ENCODE results near the gene PGF.
A peak's percentile ranks its signal among the peaks of the same experiment; 100 is the strongest.
"Not testable (repeated sequence)": the region's sequence is repeated elsewhere in the genome, so short reads cannot be mapped to it uniquely, and the experiment has no call there.

The PGF gene

GRCh38 chr14:74938531-74939495, 16.6 kb downstream of the PGF start:
- no peak for DNase-seq

DNA sequence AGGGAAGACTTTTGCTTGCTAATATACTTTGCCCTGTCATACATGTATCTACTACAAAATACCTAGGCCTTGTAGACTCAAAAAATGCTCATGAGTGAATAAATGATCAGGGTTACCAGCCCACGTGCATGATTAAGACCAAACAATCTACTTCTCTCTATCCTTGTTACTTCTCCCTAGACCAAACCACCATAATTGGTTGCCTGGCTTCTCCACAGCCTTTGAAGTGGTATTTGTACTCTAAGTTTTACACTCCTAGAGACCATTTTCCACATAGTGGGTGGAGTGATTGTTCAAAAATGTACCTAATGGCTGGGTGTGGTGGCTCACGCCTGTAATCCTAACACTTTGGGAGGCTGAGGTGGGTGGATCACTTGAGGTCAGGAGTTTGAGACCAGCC, 18.2 kb downstream of the PGF start:
- DNase-seq: no peak

GRCh38 chr14:74936731-74937130, 18.7 kb downstream of the PGF start:
- no peak for DNase-seq

DNA sequence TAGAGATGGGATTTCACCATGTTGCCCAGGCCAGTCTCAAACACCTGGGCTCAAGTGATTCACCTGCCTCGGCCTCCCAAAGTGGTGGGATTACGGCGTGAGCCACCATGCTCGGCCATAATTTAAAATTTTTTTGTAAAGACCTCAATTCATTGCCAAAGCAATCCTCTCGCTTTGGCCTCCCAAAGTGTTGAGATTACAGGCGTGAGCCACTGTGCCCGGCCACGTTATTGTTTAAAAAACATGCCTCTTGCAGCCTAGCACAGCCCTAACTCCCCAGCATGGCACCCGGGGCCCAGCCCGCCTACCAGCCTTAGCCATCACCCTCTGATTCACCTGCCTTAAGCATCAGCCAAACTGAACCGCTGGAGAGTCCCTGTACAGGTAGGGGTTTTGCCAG, 19.2 kb downstream of the PGF start:
- no peak for DNase-seq

GRCh38 chr14:74935360-74935680, 20.1 kb downstream of the PGF start:
- no peak for DNase-seq

DNA sequence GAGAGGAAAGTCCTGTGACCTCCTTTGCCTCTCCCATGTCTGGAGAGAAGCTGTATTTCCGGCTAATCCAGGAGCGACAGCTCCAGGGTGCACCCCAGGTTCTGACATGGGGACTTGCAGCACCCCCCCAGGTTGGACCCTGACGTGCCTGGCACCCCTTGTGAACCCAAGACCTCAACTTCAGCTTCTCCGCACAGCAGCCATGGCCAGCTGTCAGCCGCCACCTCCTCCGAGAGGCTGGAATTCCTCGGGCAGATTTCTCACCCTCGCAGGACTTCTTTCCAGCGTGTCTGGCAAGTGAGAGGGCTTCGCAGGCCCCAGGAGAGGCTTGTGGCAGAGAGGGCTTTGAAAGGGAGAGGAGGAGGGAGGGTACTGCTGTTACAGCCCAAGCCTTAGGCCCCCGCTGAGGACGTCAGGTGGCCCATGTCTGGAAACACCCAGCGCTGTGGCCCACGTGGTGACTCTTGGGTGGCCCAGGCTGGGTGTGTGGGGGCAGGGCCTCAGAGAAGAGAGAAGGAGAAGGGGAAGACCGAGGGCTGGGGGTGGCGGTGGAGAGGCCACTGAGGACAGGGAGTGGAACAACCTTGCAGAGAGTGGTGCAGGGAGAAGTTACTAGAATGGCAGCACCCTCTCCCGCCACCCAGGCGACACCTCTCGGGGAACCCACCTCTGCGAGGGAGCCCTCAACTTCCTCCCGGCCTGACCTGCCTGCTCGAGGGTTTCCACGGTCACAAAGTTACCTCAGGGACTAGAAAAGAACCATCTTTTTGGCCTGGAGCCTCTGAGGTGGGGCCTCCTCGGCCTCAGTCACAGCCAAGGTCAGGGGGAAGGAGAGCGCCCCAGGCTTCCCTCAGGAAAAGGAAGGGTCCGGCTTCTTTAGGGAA, 20.7 kb downstream of the PGF start:
- DNase-seq: no peak

GRCh38 chr14:74934041-74934440, 21.4 kb downstream of the PGF start:
- DNase-seq: no peak

DNA sequence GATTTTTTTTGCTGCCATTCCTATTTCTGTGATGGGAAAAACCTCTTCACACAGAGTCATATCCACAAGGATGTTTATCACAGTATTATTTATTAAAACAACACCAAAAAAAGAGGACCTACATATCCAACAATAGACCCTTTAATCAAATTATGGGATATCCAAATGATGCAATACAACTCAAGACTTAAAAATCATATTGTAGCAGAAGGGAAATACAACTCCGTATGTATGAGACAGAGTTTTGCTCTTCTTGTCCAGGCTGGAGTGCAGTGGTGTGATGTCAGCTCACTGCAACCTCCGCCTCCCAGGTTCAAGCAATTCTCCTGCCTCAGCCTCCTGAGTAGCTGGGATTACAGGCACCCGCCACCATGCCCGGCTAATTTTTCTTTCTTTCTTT, 22.5 kb downstream of the PGF start:
- not testable (repeated sequence) for DNase-seq

- DNase-seq: no peak
These were observed 22.9 kb downstream of the PGF start for GRCh38 chr14:74932401-74932901.

- DNase-seq: not testable (repeated sequence)
These were observed 23.7 kb downstream of the PGF start for GRCh38 chr14:74931744-74932143.

GRCh38 chr14:74929242-74929641, 26.2 kb downstream of the PGF start:
- DNase-seq: no peak

- no peak for DNase-seq
These were observed 28.2 kb downstream of the PGF start for GRCh38 chr14:74927225-74927624.

DNA sequence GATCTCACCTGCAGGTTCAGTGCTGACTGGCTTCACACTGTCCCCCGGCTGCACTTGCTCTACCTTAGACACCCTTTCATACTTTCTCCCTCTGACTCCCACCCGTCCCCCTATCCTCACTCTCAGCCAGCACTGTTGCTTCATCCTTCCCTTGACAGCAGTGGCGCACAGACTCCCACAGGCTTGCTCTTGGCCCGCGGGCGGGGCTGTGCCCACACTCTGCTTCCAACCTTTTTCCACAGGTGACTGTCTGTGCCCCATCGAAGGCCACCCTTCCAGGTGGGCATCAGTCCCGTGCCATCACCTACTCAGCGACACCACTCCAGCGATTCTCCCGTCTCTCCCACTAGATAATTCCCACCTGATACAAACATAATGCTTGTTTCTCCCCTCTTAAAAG, 31.3 kb downstream of the PGF start:
- no peak for DNase-seq

DNA sequence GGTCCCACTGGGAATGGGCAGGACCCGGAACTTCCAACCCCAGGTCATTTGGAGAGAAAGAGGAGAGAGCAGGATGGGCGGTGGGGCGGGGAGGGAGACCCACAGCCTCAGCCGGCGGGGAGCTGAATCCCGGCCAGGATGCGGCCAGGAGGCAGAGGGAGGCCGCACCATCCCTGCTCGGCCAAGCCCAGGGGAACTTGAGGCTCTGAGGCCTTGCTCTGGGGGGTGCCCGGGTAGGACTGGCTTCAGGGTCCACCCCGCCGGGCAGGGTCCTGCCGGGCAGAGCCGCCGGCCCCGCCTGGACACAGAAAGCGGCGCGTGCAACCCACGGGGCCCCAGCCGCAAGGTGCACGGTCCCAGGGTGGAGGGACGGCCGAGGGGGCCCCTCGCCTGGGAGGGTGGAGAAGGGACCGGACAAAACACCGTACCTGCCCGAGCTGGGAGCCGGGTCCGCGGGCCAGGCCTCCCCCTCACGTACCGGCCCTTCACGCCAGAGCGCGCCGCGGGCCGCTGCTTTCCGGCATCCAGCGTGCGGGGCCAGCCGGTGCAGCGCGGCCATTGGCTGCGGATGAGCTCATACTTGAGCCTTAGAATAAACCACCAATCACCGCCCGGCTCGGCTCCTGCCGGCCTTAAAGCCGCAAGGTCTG, 32.5 kb downstream of the PGF start, which contains the start of gene RPS6KL1:
Gene RPS6KL1 (minus strand): TSS at position 509 of the 650 bp plus-strand sequence. CDS start 1,719 bp downstream, outside the sequence.
- DNase-seq: peak; percentile 48 to 51

DNA sequence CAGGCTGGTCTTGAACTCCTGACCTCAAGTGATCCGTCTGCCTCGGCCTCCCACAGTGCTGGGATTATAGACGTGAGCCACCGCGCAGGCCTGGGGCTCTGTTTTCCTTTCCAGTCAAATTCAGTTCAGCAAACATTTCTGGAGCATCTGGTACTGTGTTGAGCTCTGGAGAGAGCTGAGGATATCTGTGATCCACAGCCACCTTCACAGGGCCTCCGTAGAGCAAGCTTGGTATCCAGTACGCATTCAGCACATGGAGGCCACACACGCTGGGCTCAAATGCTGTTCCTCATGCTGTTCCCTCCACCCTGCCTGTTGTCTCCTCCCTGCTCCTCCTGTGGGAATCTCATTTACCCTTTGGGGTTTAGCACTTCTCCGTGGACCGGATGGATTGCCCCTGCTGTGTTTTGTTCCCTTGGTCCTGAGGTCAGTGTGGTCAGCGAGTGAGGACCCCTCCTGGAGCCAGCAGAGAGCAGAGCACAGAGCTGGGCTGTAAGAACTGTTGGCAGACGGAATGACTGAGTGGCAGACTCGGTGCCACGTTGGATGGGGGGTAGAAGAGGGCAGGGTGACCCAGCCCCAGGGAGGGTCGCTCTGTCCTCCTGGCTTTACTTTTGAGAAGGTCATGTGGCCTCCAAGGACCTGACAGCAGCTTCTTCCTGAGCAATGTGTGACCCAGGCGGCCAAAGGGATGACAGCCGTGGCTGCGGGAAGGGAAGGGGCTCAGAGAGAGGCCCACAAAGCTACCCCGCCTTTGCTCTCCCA, 33.2 kb downstream of the PGF start:
- no peak for DNase-seq

GRCh38 chr14:74921053-74921620, 34.3 kb downstream of the PGF start:
- DNase-seq: no peak

- DNase-seq: no peak
These were observed 35.1 kb downstream of the PGF start for GRCh38 chr14:74920281-74920680.

GRCh38 chr14:74919421-74920165, 35.8 kb downstream of the PGF start:
- DNase-seq: no peak

DNA sequence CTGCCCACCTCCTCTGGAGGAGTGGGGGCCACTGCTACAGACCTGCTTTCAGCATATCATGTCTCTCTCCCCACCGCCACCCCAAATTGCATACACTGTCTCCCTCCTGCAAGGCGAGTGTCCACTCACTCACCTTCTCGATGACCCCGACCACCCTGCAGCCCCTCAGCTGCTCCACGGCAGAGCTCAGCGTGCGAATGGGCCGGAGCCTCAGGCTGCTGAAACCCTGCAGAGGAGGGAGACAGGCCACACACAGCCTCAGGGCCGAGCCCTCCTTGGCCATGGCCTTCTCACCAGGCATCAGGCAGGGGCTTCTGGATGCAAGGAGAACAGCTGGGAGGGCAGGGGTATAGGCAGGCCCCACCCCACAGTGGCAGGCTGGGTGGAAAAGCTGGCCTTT, 37.0 kb downstream of the PGF start:
- DNase-seq: no peak

GRCh38 chr14:74917646-74918081, 37.7 kb downstream of the PGF start:
- no peak for DNase-seq

DNA sequence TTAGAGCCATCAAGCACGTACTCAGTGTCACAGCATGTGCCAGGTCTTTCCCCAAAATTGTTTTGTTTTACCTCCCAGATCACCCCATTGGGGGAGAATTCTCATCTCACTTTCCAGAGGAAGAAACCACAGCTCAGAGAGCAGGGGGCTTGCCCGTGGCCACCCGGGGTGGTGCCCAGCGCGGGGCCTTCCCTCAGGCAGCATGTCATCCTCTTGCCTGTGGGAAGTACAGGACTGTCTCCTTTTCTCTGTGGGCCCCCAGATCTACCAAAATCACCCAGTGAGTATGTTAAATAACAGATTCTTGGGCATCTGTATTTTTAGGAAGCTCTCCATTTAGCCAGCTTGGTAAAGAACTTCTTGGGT, 38.2 kb downstream of the PGF start:
- DNase-seq: no peak

Measured in activated CD4-positive, alpha-beta T cell treated with anti-CD3 and anti-CD28 coated beads, Interleukin-2, amount 50 U/mL, for 4 hours (primary cell).